DND-41 (cell line): Measurements from ENCODE around the gene SST.

ENCODE experiments used
- ATAC-seq: fragments of 200-7000 bp; cut with Tn5 transposase; 3 replicates; pipeline ENCODE4 v1.9.1; 2021; ENCODE audit warnings: low read depth; ENCODE audit not compliant: insufficient read depth
- DNase-seq: peaks from one replicate; pipeline ENCODE4 v3.0.0-alpha.2; 2020
- H2AFZ ChIP-seq: 2 replicates; pipeline ENCODE4 v1.6.0; 2012; ENCODE audit warnings: low read depth, low read length
- H3K27ac ChIP-seq: 2 replicates; pipeline ENCODE4 v1.5.1; 2012; ENCODE audit warnings: low read length, inconsistent platforms
- H3K27me3 ChIP-seq: fragments of 200-600 bp; sonication (generic); 2 replicates; pipeline ENCODE4 v1.6.0; 2012; ENCODE audit warnings: low read length, mild to moderate bottlenecking, inconsistent platforms; ENCODE audit not compliant: insufficient read depth, poor library complexity
- H3K36me3 ChIP-seq: 2 replicates; pipeline ENCODE4 v1.5.1; 2012; ENCODE audit warnings: low read length, inconsistent platforms; ENCODE audit not compliant: insufficient read depth
- H3K4me1 ChIP-seq: 2 replicates; pipeline ENCODE4 v1.5.1; 2012; ENCODE audit warnings: mild to moderate bottlenecking, low read length; ENCODE audit not compliant: insufficient read depth
- H3K4me2 ChIP-seq: 2 replicates; pipeline ENCODE4 v1.6.0; 2012; ENCODE audit warnings: mild to moderate bottlenecking, moderate library complexity, low read length, inconsistent platforms; ENCODE audit not compliant: insufficient read depth
- H3K4me3 ChIP-seq, 2 experiments: fragments of 200-600 bp in 1 of 2; shearing (Covaris generic) in 1 of 2; 2 replicates each; pipeline ENCODE4 v1.5.1; 2012 to 2016; ENCODE audit warnings: inconsistent platforms in 2 of 2, low read length in 2 of 2, mild to moderate bottlenecking in 2 of 2, low read depth in 1 of 2, moderate library complexity in 1 of 2
- H3K79me2 ChIP-seq: 2 replicates; pipeline ENCODE4 v1.6.0; 2012; ENCODE audit warnings: low read length, inconsistent platforms; ENCODE audit not compliant: insufficient read depth
- H3K9ac ChIP-seq: 2 replicates; pipeline ENCODE4 v1.6.0; 2012; ENCODE audit warnings: low read depth, mild to moderate bottlenecking, inconsistent platforms, low read length, moderate library complexity
- H3K9me3 ChIP-seq: 2 replicates; pipeline ENCODE4 v1.5.1; 2012; ENCODE audit warnings: low read length, moderate library complexity, mild to moderate bottlenecking, inconsistent platforms; ENCODE audit not compliant: insufficient read depth, severe bottlenecking
- H4K20me1 ChIP-seq: 2 replicates; pipeline ENCODE4 v1.6.0; 2012; ENCODE audit warnings: low read length; ENCODE audit not compliant: insufficient read depth
- CTCF ChIP-seq: IDR thresholded peaks from 2 replicates; pipeline ENCODE4 v1.5.1; 2012; ENCODE audit warnings: borderline replicate concordance, low read length, moderate library complexity, mild to moderate bottlenecking; ENCODE audit not compliant: poor library complexity, severe bottlenecking; ENCODE audit errors: extremely low read depth
- EZH2 ChIP-seq: IDR thresholded peaks from 3 replicates; pipeline ENCODE4 v1.6.1; 2012; ENCODE audit warnings: borderline replicate concordance, low read depth, mild to moderate bottlenecking, moderate library complexity, low read length, inconsistent platforms; ENCODE audit not compliant: severe bottlenecking

The SST gene

GRCh38 chr3:187708696-187709095 is 38.5 kb upstream of the SST start:
- TF ChIP-seq CTCF: no peak

GRCh38 chr3:187706971-187707370 is 36.8 kb upstream of the SST start:
- no peak for ATAC-seq
- no peak overlapping the region for H3K9ac ChIP-seq
- no peak for TF ChIP-seq CTCF
- no peak for TF ChIP-seq EZH2
- H3K4me3 ChIP-seq: no peak overlapping the region
- no peak overlapping the region for H3K4me2 ChIP-seq
- H3K79me2 ChIP-seq: no peaks in the 10 kb centered on the region
- H3K27ac ChIP-seq: no peak overlapping the region
- no peak for DNase-seq
- H3K36me3 ChIP-seq: no peaks in the 10 kb centered on the region
- H3K4me1 ChIP-seq: no peaks in the 10 kb centered on the region
- no peak overlapping the region for H2AFZ ChIP-seq
- H3K9me3 ChIP-seq: no peaks in the 10 kb centered on the region
- H4K20me1 ChIP-seq: no peaks in the 10 kb centered on the region
- peaks cover 5% of the 10 kb centered on the region for H3K27me3 ChIP-seq

More at GRCh38 chr3:187708696-187709095, 38.5 kb upstream of the SST start:
- H3K4me2 ChIP-seq: no peak overlapping the region
- H3K27ac ChIP-seq: no peak overlapping the region
- DNase-seq (no peak), ATAC-seq (no peak)
- H2AFZ ChIP-seq: no peak overlapping the region
- H3K36me3 ChIP-seq: no peaks in the 10 kb centered on the region
- H4K20me1 ChIP-seq: no peaks in the 10 kb centered on the region
- H3K9me3 ChIP-seq: no peaks in the 10 kb centered on the region
- H3K9ac ChIP-seq: no peak overlapping the region
- no peaks in the 10 kb centered on the region for H3K79me2 ChIP-seq
- no peaks in the 10 kb centered on the region for H3K27me3 ChIP-seq
- H3K4me1 ChIP-seq: no peaks in the 10 kb centered on the region
- H3K4me3 ChIP-seq: no peak overlapping the region

DNA sequence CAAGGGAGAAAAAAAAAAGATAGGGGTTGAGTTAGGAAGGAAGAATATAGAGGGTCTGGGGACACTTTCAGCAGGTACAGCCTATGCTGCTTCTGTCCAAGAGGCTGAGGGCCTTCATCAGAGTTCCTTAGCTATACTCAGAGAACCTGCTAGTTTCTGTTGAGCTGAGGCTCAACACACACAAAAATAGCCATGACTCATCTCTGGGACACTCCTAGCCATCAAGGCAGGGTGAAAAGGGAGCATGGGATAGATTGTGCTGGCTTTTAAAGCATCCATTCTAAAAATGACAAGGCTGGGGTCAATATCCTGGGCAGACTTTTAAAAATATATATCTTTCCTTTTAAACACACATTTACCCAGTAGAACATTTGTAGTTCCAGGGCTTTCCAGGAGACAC is 35.0 kb upstream of the SST start:
- no peak overlapping the region for H3K27ac ChIP-seq
- H3K4me1 ChIP-seq: no peaks in the 10 kb centered on the region
- no peak overlapping the region for H3K4me2 ChIP-seq
- no peaks in the 10 kb centered on the region for H3K79me2 ChIP-seq
- no peaks in the 10 kb centered on the region for H3K36me3 ChIP-seq
- H3K4me3 ChIP-seq: no peak overlapping the region
- no peak overlapping the region for H3K9ac ChIP-seq
- H3K9me3 ChIP-seq: no peaks in the 10 kb centered on the region
- peaks cover 12% of the 10 kb centered on the region for H3K27me3 ChIP-seq
- DNase-seq (no peak), ATAC-seq (no peak)
- H2AFZ ChIP-seq: no peak overlapping the region
- H4K20me1 ChIP-seq: no peaks in the 10 kb centered on the region
- TF ChIP-seq CTCF (no peak), EZH2 (no peak)

DNA sequence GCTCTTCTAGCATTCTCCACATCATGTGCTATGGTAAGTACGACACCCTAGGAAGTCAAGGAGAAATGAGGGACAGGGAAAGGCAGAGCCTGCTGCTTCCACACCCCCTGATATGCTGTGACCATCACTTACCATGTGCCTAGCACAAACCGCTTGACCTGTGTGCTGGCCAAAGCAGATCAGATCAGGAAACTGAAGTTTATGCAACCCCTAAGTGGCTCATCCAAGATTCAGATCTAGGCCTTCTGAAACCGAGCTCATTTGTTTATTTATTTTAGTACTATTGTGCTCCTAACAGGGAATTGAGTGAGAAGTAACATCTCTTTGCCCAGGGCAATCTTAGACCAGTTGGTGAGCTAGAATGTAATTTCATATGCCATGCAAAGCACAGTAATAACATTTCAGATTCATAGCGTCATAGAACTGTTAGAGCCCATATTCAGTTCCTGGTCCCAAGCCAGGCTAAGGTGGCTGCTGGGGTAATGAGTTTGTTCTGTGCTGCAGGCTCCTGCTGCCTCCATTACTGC is 32.4 kb upstream of the SST start, which contains the start of gene RTP2:
TSS of gene RTP2 (minus strand) at position 51 of the 527 bp plus-strand sequence. CDS start 429 bp downstream, outside the sequence.
- no peak within 1 kb of the TSS for H3K27ac ChIP-seq

More for the DNA sequence above, 32.4 kb upstream of the SST start, which contains the start of gene RTP2:
- Histone ChIP-seq H3K27me3 (peaks cover 12% of the 10 kb centered on the region), H3K9ac (no peak within 1 kb of the TSS), H3K4me2 (no peak within 1 kb of the TSS), H3K36me3 (no peaks in the 10 kb centered on the region), H3K4me3 (no peak within 1 kb of the TSS), H3K9me3 (no peaks in the 10 kb centered on the region), H3K79me2 (no peaks in the 10 kb centered on the region), H4K20me1 (no peaks in the 10 kb centered on the region), H3K4me1 (no peaks in the 10 kb centered on the region), H2AFZ (no peak within 1 kb of the TSS)
- TF ChIP-seq CTCF (no peak), EZH2 (no peak)
- DNase-seq (no peak), ATAC-seq (no peak)
